Glutamatergic neuron (in vitro differentiated cells): Measurements from ENCODE around the gene CTDSP2. TPM values are rescaled to one million over a fixed set of nuclear protein-coding genes. Genes with fewer than 3 reads are reported as not detected.
"Not testable (repeated sequence)": the region's sequence is repeated elsewhere in the genome, so short reads cannot be mapped to it uniquely, and the experiment has no call there.

ENCODE experiments used
- DNase-seq: peaks from one replicate; pipeline ENCODE4 v3.0.0; 2022
- H3K27ac Mint-ChIP-seq: one replicate; pipeline ENCODE4 v1.8.0; 2020; ENCODE audit warnings: mild to moderate bottlenecking, mixed read lengths, inconsistent platforms; ENCODE audit not compliant: unreplicated experiment
- H3K27me3 Mint-ChIP-seq: one replicate; pipeline ENCODE4 v1.8.0; 2020; ENCODE audit warnings: mild to moderate bottlenecking, moderate library complexity, mixed read lengths, inconsistent platforms; ENCODE audit not compliant: unreplicated experiment
- H3K36me3 Mint-ChIP-seq: one replicate; pipeline ENCODE4 v1.8.0; 2020; ENCODE audit warnings: mild to moderate bottlenecking, mixed read lengths, inconsistent platforms; ENCODE audit not compliant: unreplicated experiment
- H3K4me1 Mint-ChIP-seq: one replicate; pipeline ENCODE4 v1.8.0; 2020; ENCODE audit warnings: mild to moderate bottlenecking, low read depth, mixed read lengths, inconsistent platforms; ENCODE audit not compliant: unreplicated experiment
- H3K4me3 Mint-ChIP-seq: one replicate; pipeline ENCODE4 v1.8.0; 2020; ENCODE audit warnings: mild to moderate bottlenecking, mixed read lengths, inconsistent platforms; ENCODE audit not compliant: unreplicated experiment
- H3K9me3 Mint-ChIP-seq: one replicate; pipeline ENCODE4 v1.8.0; 2020; ENCODE audit warnings: mild to moderate bottlenecking, moderate library complexity, mixed read lengths, inconsistent platforms; ENCODE audit not compliant: unreplicated experiment
- CTCF ChIP-seq: fragments of 200-600 bp; sonication (generic); IDR thresholded peaks from one replicate; pipeline ENCODE4 v1.5.0; 2021; ENCODE audit not compliant: partially characterized antibody, unreplicated experiment
- total RNA-seq: library from RNA; stranded (reverse); fragmentation: NEBNext Ultra II Directional; extraction: Animal tissue kit (Norgen Biotek cat#: 25700); gene quantifications from one replicate; pipeline ENCODE4 v1.2.1, GENCODE V29; 2021; ENCODE audit not compliant: unreplicated experiment

The CTDSP2 gene
- total RNA-seq, 1 donor from 2014 or later = 127 TPM

DNA sequence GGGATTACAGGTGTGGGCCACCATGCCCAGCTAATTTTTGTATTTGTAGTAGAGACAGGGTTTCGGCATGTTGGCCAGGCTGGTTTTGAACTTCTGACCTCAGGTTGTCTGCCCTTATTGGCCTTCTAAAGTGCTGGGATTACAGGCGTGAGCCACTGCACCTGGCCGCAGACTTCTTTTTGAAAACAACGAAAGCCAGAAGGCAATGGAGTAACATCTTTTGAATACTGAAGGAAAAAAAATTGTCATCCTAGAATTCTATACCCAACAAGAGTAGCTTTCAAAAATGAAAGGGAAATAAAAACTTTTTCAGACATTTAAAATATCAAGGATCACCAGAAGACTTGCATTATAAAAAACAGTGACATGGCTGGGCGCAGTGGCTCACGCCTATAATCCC is 38.7 kb upstream of the CTDSP2 start:
- Mint-ChIP-seq H3K27ac (no peak overlapping the region), H3K36me3 (peaks cover 7% of the 10 kb centered on the region), H3K4me1 (peaks cover 24% of the 10 kb centered on the region), H3K9me3 (peaks cover 7% of the 10 kb centered on the region), H3K27me3 (peaks cover 8% of the 10 kb centered on the region), H3K4me3 (no peak overlapping the region)
- no peak for DNase-seq
- no peak for TF ChIP-seq CTCF

- no peak for DNase-seq
- Mint-ChIP-seq H3K4me3 (no peak overlapping the region), H3K27ac (no peak overlapping the region), H3K36me3 (peaks cover 7% of the 10 kb centered on the region), H3K4me1 (peaks cover 16% of the 10 kb centered on the region), H3K27me3 (peaks cover 13% of the 10 kb centered on the region), H3K9me3 (peaks cover 7% of the 10 kb centered on the region)
- TF ChIP-seq CTCF = no peak
Observed at GRCh38 chr12:57883700-57884099, 37.2 kb upstream of the CTDSP2 start.

DNA sequence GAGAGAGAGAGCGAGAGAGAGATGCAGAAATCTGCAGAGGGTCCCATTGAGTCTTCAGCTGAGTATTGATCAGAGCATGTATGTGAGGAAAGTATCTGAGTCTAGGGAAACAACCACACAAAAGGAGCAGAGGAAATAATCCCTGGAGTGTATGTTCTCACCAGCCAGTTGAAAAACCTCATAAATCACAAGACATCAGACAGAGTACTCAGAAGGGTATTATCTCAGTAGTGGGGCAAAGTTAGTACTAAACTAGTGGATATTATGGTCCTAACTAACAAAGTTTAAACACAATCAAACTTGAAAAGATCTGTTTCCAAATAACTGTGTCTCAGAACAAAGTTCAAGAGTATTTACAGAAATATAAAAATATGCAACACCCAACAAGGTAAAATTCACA is 36.5 kb upstream of the CTDSP2 start:
- H3K27ac Mint-ChIP-seq = peak overlapping the region; percentile 70
- peaks cover 13% of the 10 kb centered on the region for H3K27me3 Mint-ChIP-seq
- TF ChIP-seq CTCF = no peak
- peaks cover 7% of the 10 kb centered on the region for H3K36me3 Mint-ChIP-seq
- peaks cover 12% of the 10 kb centered on the region for H3K4me1 Mint-ChIP-seq
- H3K9me3 Mint-ChIP-seq = peaks cover 7% of the 10 kb centered on the region
- no peak overlapping the region for H3K4me3 Mint-ChIP-seq
- DNase-seq = no peak

GRCh38 chr12:57882575-57882974 is 36.0 kb upstream of the CTDSP2 start:
- no peak for DNase-seq
- TF ChIP-seq CTCF = no peak
- H3K36me3 Mint-ChIP-seq = peaks cover 7% of the 10 kb centered on the region
- peaks cover 13% of the 10 kb centered on the region for H3K27me3 Mint-ChIP-seq
- H3K4me1 Mint-ChIP-seq = peaks cover 12% of the 10 kb centered on the region
- peaks cover 7% of the 10 kb centered on the region for H3K9me3 Mint-ChIP-seq
- peak overlapping the region; percentile 70 for H3K27ac Mint-ChIP-seq
- H3K4me3 Mint-ChIP-seq = no peak overlapping the region

- no peak for DNase-seq
- Mint-ChIP-seq H3K27ac (no peak overlapping the region), H3K4me3 (no peak overlapping the region), H3K27me3 (peaks cover 11% of the 10 kb centered on the region), H3K4me1 (peaks cover 9% of the 10 kb centered on the region), H3K9me3 (peaks cover 7% of the 10 kb centered on the region), H3K36me3 (peaks cover 7% of the 10 kb centered on the region)
- TF ChIP-seq CTCF = no peak
Observed at GRCh38 chr12:57881475-57881874, 34.9 kb upstream of the CTDSP2 start.

GRCh38 chr12:57881035-57881434 is 34.5 kb upstream of the CTDSP2 start:
- not testable (repeated sequence) for H3K27ac Mint-ChIP-seq, DNase-seq, H3K36me3 Mint-ChIP-seq, H3K9me3 Mint-ChIP-seq, H3K4me1 Mint-ChIP-seq, H3K4me3 Mint-ChIP-seq
- H3K27me3 Mint-ChIP-seq = peaks cover 11% of the 10 kb centered on the region
